Measurements from ENCODE around the gene ARHGAP40.

Gene ARHGAP40

GRCh38 chr20:38658879-38659596 lies 57.4 kb downstream of the ARHGAP40 start:
- DNase-seq = peak; percentile 27

- DNase-seq = no peak
Observed at GRCh38 chr20:38659597-38659880, 57.9 kb downstream of the ARHGAP40 start.

- no peak for DNase-seq
Observed at GRCh38 chr20:38660429-38660828, 58.8 kb downstream of the ARHGAP40 start.

- DNase-seq = no peak
Observed at GRCh38 chr20:38663660-38664059, 62.1 kb downstream of the ARHGAP40 start.

GRCh38 chr20:38664284-38664683 lies 62.7 kb downstream of the ARHGAP40 start:
- DNase-seq = no peak

- no peak for DNase-seq
Observed at GRCh38 chr20:38665094-38665493, 63.5 kb downstream of the ARHGAP40 start.

GRCh38 chr20:38665506-38666285 lies 64.1 kb downstream of the ARHGAP40 start:
- no peak for DNase-seq

- DNase-seq = no peak
Observed at GRCh38 chr20:38667417-38667956, 65.9 kb downstream of the ARHGAP40 start.

- DNase-seq = no peak
Observed at GRCh38 chr20:38669688-38670087, 68.1 kb downstream of the ARHGAP40 start.

GRCh38 chr20:38670786-38671185 lies 69.2 kb downstream of the ARHGAP40 start:
- no peak for DNase-seq

- no peak for DNase-seq
Observed at GRCh38 chr20:38671186-38671585, 69.6 kb downstream of the ARHGAP40 start.

- DNase-seq = no peak
Observed at GRCh38 chr20:38671701-38672292, 70.2 kb downstream of the ARHGAP40 start.

GRCh38 chr20:38672504-38672903 lies 70.9 kb downstream of the ARHGAP40 start:
- no peak for DNase-seq

GRCh38 chr20:38673261-38673660 lies 71.7 kb downstream of the ARHGAP40 start:
- DNase-seq = no peak

GRCh38 chr20:38673725-38674091 lies 72.1 kb downstream of the ARHGAP40 start:
- DNase-seq = peak; percentile 30

GRCh38 chr20:38674092-38674764 lies 72.6 kb downstream of the ARHGAP40 start:
- DNase-seq = peak; percentile 69

- DNase-seq = no peak
Observed at GRCh38 chr20:38674765-38675133, 73.1 kb downstream of the ARHGAP40 start.

- DNase-seq = no peak
Observed at GRCh38 chr20:38676576-38676975, 75.0 kb downstream of the ARHGAP40 start.

GRCh38 chr20:38680500-38681306 lies 79.1 kb downstream of the ARHGAP40 start:
- no peak for DNase-seq

- no peak for DNase-seq
Observed at GRCh38 chr20:38685271-38685670, 83.7 kb downstream of the ARHGAP40 start.

GRCh38 chr20:38685853-38686473 lies 84.4 kb downstream of the ARHGAP40 start:
- DNase-seq = peak; percentile 36

Measured in activated CD8-positive, alpha-beta memory T cell treated with anti-CD3 and anti-CD28 coated beads, Interleukin-2, amount 50 U/mL, for 4 hours (primary cell).